Raji (cell line): ENCODE results near the gene RASGRP1.

Experiments used
- POLR2A ChIP-seq: IDR thresholded peaks from 2 replicates; pipeline ENCODE4 v1.6.1; 2011; ENCODE audit warnings: low read depth, low read length, control low read depth; ENCODE audit not compliant: insufficient read depth

Gene RASGRP1

DNA sequence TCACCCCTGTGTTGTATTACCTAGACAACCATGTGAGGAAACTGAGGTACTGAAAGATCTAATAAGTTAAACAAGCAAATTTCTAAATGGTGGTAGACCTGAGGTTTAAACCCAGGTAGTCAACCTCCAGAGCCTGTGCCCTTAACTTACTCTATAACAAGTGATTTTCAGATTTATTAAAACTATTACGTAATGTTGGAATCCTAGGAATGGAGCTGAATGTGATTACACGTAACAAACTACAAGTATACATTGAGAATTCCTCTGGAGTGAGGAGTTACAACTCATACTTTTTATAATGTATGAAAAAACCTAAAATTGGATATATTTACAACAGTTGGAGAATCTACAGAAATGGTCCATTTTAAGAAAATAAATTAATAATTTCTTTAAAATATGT lies 92.6 kb downstream of the RASGRP1 start:
- no peak for TF ChIP-seq POLR2A

DNA sequence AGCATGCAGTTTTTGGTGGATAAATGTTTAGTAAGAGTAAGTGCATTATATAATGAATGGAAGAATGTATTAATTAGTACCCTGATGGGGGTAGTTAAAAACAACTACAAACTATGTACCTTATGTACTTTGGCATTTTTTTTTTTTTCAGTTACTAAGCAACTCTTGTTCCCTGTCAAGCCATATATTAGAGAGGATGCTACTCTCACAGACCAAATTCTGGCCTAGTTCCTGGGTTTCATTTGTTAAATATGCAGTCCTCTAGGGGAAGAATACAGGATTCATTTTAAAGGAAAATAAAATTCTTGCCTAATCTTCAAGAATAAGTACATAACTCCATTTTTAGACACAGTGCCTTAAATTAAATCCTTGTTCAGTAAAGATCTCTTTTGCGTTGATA lies 93.8 kb downstream of the RASGRP1 start:
- no peak for TF ChIP-seq POLR2A

DNA sequence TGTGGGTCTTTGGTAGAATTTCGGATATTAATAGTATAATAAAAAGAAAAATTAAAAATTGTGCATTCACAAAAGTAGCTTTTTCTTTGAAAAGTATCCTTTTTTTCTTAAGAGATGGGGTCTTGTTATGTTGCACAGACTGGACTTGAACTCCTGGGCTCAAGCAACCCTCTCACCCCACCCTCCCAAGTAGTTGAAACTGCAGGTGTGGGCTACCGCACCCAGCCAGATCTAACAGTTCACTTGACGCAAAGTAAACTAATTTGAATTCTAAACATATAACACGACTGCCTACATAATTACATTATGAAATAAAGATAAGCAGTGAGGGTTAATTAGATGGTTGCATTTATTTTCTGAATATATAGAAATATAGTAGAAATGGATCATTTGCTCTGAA lies 99.9 kb downstream of the RASGRP1 start:
- TF ChIP-seq POLR2A, result no peak

DNA sequence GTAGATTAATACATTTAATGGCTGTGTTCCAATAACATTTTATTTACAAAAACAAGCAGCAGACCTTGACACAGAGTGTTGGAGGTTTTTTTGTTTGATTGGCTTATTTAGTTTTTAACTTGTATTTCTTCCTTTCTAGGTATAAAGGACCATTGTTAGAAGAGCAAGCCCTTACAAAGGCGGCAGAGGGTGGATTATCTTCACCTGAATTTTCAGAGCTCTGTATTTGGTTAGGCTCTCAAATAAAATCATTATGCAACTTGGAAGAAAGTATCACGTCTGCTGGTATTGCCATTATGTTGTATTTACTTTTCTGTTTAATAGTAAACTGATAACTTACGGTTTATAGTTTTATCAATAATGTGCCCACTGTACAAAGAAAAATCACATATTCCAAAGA lies 100.7 kb downstream of the RASGRP1 start:
- TF ChIP-seq POLR2A, result no peak

DNA sequence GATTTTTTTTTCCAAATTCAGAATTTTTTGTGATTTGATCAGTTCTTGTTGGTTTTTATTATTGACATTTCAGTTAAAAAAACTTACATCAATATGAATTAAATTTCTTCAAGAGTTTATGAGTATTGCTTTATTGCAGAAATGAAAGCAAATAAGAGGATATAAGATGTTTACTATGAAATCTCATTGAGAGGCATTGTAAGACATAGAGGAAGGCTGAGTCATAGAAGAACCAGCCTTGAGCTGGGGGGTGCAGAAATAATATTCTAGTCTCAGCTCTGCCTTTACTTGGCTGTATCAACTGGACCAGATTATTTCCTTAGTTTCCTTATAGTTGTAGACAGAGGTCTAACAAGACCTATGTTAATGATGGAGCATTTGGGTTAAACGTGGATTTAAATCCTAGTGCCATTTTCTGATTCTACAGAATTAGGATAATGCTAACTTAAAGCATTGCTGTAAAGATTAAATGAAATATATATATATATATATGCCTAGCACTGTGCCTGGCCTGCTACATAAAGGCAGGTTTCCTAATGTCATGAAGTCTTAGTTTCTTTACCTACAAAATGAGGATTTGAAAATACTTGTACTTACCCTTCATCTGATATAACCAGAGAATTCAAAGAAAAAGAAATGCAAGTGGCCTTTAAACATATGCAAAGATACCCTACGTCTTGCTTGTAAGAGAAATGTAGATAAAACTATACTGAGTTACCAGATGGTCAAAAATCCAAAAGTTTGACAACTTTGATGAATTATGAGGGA lies 103.4 kb downstream of the RASGRP1 start:
- no peak for TF ChIP-seq POLR2A

DNA sequence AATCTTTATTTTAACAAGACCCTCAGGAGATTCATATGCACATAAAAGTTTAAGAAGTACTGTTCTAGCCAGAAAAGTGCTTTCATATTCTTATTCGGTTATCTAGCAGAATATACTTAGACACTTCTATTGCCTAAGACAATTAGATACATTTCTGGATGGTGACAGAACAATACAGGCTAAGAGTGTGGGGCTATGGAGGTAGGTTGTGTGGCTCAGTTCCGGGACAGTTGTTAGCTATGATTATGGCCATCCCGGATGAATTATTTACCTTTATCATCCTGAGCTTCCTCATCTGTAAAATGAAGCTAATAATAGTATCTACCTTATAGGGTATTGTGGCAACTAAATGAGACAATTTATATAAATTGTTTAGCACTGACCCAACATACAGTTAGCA lies 104.1 kb downstream of the RASGRP1 start:
- no peak for TF ChIP-seq POLR2A

DNA sequence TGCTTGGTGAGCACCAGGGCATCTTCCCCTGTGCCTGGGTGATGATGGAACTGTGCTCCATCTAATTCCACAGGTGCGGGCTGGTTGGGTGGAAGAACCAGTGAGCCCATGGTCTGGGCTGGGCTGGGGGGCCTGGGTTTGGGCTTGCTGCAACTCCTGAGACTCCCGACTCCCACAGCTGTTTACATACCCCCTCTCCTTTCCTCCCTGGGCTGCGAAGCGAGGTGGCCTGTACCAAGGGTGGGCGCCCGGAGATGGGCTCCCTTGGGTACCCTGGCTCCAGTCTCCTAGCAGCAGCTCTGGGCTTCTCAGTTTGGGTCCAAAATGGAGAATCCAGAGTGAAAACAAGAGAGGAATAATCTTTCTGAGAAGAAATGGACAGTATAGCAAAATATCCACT lies 105.1 kb downstream of the RASGRP1 start:
- no peak for TF ChIP-seq POLR2A

DNA sequence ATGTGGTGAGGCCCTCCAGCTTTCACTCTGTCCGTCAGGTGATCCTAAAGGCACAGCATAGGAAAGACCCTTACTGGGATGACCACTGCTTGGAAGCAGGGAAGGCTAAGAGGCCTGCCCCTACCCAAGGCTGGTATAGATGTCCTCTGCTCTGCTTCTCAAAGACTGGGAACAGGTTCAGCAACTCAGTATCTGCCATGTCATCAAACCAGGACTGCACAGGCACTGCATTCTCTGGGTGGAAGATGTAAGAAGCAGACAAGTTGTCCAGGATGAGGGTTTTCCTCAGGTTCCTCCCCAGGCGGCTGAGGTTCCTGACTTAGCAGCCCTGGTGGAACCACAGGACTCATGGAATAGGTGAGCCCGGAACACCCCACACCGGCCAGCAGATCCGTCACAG lies 106.0 kb downstream of the RASGRP1 start:
- no peak for TF ChIP-seq POLR2A

DNA sequence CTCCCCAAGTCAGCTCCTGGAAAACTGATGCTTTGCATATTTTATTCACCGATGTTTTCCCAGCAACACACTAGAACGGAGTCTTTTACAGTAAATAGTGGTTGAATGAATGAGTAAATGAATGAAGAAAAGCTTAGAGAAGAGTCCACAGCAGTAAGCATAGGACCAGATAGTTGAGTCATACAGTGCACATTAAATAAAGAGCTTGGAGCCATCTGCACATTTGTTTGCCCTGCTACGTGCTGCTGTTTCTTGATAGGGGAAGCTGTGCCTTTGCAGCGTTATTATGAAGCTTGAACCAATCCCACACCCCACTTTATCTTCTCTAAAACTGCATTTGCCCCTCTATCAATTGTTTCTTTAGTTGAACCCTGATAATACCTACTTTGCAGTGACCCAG lies 109.5 kb downstream of the RASGRP1 start:
- TF ChIP-seq POLR2A, result no peak

DNA sequence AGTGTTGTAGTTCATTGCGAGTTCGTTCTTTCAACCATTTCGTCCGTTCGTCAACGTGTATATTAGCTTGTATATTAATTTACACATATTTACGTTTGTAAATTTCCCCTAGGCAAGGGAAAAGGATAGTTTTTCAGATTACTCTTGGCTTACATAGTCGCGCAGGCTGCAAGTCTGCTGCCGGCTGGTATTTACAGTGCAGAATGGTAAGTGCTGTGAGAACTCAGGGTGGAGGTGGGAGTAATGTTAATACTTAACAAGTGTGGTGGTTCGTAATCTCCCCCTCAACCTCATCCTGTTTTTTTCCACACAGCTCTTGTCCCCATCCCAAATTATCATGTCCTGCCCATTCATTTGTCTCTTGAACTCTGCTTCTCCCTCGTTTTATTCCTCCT lies 109.9 kb downstream of the RASGRP1 start:
- no peak for TF ChIP-seq POLR2A

DNA sequence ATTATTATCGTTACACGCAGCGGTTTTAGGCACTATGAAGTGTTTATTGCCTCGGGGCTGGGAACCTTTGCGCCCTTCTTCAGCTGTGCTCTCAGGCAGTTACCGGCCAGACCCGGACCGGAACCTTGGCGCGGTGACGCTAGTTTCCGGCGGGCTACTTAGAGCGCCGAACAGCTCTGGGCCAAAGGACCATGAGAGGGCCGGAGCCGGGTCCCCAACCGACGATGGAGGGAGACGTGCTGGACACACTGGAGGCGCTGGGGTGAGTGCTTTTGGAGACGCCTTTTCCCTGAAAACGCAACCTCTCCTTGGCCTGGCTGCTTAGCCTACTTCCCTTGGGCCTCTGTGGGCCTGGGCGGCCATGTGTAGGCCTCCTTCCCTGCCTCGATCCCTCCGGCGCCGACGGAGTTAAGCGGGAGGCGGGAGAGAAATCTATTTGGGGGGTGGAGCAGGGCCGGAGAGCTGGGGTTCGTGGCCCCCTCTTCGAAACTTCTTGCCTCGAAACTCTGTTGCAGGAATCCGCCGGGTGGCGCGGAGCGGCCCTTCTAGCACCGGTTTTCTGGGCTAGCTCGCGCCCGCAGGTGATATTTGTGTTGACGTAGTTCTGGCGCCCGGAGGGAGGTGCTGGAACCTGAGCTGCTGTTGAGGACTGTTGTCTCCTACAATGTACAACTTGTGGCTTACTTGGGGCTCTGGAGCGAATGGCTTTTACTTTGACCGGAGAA lies 110.5 kb downstream of the RASGRP1 start, which contains the start of gene FAM98B:
FAM98B (plus strand) TSS at position 157 of the 725 bp plus-strand sequence; CDS start at position 192, 35 bp downstream.
- TF ChIP-seq POLR2A, result peak; percentile 86

DNA sequence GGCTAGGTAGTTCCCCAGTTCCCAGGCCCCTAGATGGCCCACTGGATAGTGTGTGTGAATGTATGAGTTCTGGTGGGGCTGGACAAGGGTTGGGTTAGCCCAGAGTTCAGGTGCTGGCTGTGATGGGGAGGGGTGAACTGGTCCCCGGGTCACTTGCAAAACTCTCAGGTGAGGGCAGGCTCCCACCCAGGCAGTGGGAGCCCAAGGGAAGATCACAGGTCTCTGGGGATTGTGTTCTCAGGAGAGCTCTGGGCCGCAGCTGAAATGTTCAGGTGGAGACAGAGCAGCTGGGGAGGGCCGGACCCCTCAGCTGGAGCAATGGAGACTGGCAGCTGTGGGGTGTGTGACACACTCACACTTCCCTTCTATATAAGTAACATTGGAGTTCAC lies 123.5 kb downstream of the RASGRP1 start:
- no peak for TF ChIP-seq POLR2A

DNA sequence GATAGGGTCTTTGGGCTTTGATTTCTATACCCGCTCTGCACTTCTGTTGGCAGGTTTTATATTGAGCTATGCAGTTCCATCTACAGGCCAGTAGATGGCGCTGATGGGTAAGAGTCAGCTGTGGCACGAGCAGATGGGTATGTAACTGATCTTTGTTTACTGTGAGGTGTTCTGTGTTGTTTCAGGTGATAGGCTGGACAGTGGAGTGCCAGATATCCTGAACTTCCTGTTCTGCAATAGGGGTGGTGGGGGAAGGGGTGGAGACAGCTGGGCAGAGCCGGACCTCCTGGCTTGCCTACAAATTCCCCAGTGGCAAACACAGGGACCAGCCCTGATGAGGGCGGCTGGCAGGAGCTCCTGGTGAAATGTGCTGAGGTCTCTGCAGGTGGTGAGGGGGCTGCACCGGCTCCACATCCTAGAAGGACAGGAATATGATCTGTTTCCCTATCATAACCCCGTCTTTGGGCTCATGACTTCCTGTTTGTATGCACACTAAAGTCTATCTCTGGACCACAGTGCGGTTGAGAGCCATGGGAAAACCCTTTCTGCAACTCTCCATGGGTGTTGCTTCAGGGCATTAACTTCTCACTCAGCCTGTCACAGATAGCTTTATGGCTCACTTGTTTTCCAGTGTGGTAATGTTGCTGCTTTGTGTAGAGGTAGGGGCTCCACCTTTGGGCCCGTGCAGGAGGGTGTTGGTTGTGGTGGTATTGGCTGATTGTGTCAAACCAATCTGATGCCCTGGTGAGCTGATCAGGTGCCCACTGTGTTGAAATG lies 124.1 kb downstream of the RASGRP1 start:
- no peak for TF ChIP-seq POLR2A
